PC-3 (cell line): ENCODE results near the gene PPHLN1. TPM values are rescaled to one million over a fixed set of nuclear protein-coding genes. Genes with fewer than 3 reads are reported as not detected.
A peak's percentile ranks its signal among the peaks of the same experiment; 100 is the strongest.

Experiments used
- ATAC-seq: fragments of 200-7000 bp; cut with Tn5 transposase; 2 replicates; pipeline ENCODE4 v1.9.1; 2020; ENCODE audit warnings: mild to moderate bottlenecking, moderate library complexity
- BruUV-seq: library from RNA; stranded (reverse); fragments of 400-500 nt; replicated peaks from 2 replicates; lab custom pipeline; 2021; lab: Mats Ljungman, UMichigan
- CTCF ChIA-PET: fragments of 300-600 bp; sonication (Branson Sonifier 250); formaldehyde crosslinking; loops from one replicate; lab custom pipeline; 2022; ENCODE audit warnings: antibody characterized with exemption; lab: Charles Lee
- POLR2A ChIA-PET: fragments of 300-600 bp; sonication (Branson Sonifier 250); formaldehyde crosslinking; loops from one replicate; lab custom pipeline; 2022; ENCODE audit warnings: antibody characterized with exemption; ENCODE audit not compliant: unreplicated experiment; lab: Charles Lee
- DNase-seq: peaks from one replicate; pipeline ENCODE4 v3.0.0-alpha.2; 2015
- H2AFZ ChIP-seq: fragments of 300-600 bp; sonication (generic); 2 replicates; pipeline ENCODE4 v1.6.0; 2016; ENCODE audit warnings: antibody characterized with exemption, low read length
- H3F3A ChIP-seq: fragments of 300-600 bp; sonication (generic); one replicate; pipeline ENCODE4 v1.6.0; 2017; ENCODE audit warnings: antibody characterized with exemption, low read length, control low read depth, mild to moderate bottlenecking; ENCODE audit not compliant: unreplicated experiment
- H3K27ac ChIP-seq: fragments of 300-600 bp; sonication (generic); 2 replicates; pipeline ENCODE4 v1.5.1; 2016; ENCODE audit warnings: mild to moderate bottlenecking, low read length
- H3K27me3 ChIP-seq: fragments of 300-600 bp; sonication (generic); 2 replicates; pipeline ENCODE4 v1.6.1; 2016; ENCODE audit warnings: low read length, mixed read lengths
- H3K36me3 ChIP-seq: fragments of 300-600 bp; sonication (generic); 2 replicates; pipeline ENCODE4 v1.6.1; 2016; ENCODE audit warnings: low read depth, mixed run types, low read length, mixed read lengths
- H3K4me1 ChIP-seq: fragments of 300-600 bp; sonication (generic); 2 replicates; pipeline ENCODE4 v1.5.1; 2016; ENCODE audit warnings: low read length; ENCODE audit not compliant: insufficient read depth
- H3K4me2 ChIP-seq: fragments of 300-600 bp; sonication (generic); 2 replicates; pipeline ENCODE4 v1.6.0; 2016; ENCODE audit warnings: low read length
- H3K4me3 ChIP-seq: fragments of 300-600 bp; sonication (generic); 2 replicates; pipeline ENCODE4 v1.5.1; 2016; ENCODE audit warnings: mild to moderate bottlenecking, low read length, mixed read lengths
- H3K79me2 ChIP-seq: fragments of 300-600 bp; sonication (generic); 2 replicates; pipeline ENCODE4 v1.6.1; 2017; ENCODE audit warnings: low read length, mixed read lengths
- H3K9ac ChIP-seq: fragments of 300-600 bp; sonication (generic); 2 replicates; pipeline ENCODE4 v1.6.0; 2016; ENCODE audit warnings: mild to moderate bottlenecking, low read length
- H3K9me2 ChIP-seq: fragments of 300-600 bp; sonication (generic); replicated peaks from 2 replicates; pipeline ENCODE4 v1.6.1; 2016; ENCODE audit warnings: mixed run types, low read length, mixed read lengths
- H3K9me3 ChIP-seq: fragments of 300-600 bp; sonication (generic); 2 replicates; pipeline ENCODE4 v1.6.1; 2016; ENCODE audit warnings: low read length, mixed read lengths
- H4K20me1 ChIP-seq: fragments of 300-600 bp; sonication (generic); 2 replicates; pipeline ENCODE4 v1.6.1; 2016; ENCODE audit warnings: low read length, mixed read lengths
- EZH2 ChIP-seq: fragments of 300-600 bp; sonication (generic); IDR thresholded peaks from one replicate; pipeline ENCODE4 v1.6.1; 2017; ENCODE audit warnings: antibody characterized with exemption, mild to moderate bottlenecking, low read length; ENCODE audit not compliant: unreplicated experiment
- EZH2phosphoT487 ChIP-seq: fragments of 300-600 bp; sonication (generic); IDR thresholded peaks from 2 replicates; pipeline ENCODE4 v1.6.1; 2018; ENCODE audit warnings: mild to moderate bottlenecking, antibody characterized with exemption, low read length, borderline replicate concordance
- intact Hi-C: fragments of 100-400 bp; cut with micrococcal nuclease; formaldehyde crosslinking; loops from 2 replicates; pipeline ENCODE4 v1.9.0; 2023
- total RNA-seq: library from RNA; depleted of rRNA; stranded (reverse); fragments of >200 nt; gene quantifications from 2 replicates; pipeline ENCODE4 v1.2.3, GENCODE V29; 2014
- TF ChIP-seq, protein P1 (sequence below): fragments of 300-600 bp; sonication (generic); conservative IDR thresholded peaks from 2 replicates; pipeline ENCODE4 v1.5.1; 2017; ENCODE audit warnings: antibody characterized with exemption, low read depth, mild to moderate bottlenecking, low read length

The PPHLN1 gene
- total RNA-seq, 1 experiment from 2014 or later = 82.0 TPM

DNA sequence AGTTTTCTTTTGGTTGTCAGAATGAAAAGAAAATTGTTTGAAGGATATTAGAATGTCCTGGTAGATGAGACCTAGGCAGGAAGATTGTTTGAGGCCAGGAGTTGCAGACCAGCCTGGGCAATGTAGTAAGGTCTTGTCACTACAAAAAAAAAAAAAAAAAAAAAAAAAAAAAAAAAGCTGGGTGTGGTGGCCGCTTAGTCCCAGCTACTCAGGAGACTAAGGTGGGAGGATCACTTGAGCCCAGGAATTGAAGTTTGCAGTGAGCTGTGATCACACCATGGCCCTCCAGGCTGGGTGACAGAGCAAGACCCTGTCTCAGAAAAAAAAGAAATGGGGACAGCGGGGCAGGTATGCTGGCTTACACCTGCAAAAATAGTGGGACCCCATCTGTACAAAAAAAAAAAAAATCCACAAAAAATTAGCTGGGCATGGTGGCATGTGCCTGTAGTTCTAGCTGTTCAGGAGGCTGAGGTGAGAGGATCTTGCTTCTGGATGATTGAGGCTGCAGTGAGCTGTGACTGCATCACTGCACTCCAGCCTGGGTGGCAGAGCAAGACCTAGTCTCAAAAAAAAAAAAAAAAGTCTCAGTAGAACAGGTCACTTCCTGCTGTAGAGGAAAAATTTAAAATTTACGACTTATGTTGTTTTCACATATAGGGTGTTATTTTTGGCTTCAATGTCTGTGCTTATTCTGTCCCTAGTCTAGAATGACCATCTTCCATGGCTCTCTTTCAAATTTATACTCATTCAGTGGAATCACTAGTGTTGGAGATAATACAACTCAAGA is 70.7 kb downstream of the PPHLN1 start:
- ATAC-seq = peak; percentile 22; the same call in 1 of the 2 replicates

DNA sequence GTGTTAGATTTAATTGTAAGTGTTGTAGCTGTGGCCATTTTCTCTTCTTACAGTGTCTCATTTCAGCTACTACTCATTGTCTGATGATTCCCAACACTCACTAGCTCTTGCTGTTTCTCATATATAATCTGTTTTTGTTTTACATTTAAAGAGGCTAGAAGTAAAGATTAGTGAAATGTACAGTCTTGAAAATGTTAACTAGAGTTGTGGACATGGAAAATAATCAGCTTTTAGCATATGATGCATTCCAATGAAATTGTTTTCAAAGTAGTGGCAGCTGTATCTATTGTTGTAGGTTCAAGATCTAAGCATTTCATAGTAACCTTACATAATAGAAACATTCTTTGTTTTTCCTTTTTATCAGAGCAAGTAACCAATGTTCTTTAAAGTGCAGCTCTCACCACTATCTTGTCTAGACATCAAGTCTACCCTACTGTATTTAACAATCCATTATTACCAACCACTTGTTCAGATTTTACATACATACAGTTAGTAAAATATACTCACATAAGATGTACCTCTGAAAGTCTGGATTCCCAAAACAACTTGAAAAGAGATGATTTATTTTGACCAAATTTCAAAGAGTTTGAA is 76.9 kb downstream of the PPHLN1 start:
- Histone ChIP-seq H3K36me3 (peaks cover 20% of the 10 kb centered on the region), H3K9me3 (no peaks in the 10 kb centered on the region), H2AFZ (no peak overlapping the region), H3K27ac (no peak overlapping the region), H3K4me2 (no peak overlapping the region), H3K27me3 (no peaks in the 10 kb centered on the region), H3K79me2 (no peaks in the 10 kb centered on the region), H4K20me1 (no peaks in the 10 kb centered on the region), H3K4me3 (no peak overlapping the region), H3K9me2 (no peaks in the 10 kb centered on the region), H3F3A (no peaks in the 10 kb centered on the region), H3K9ac (no peak overlapping the region), H3K4me1 (no peaks in the 10 kb centered on the region)
- DNase-seq (no peak), ATAC-seq (no peak)
- TF ChIP-seq EZH2 (no peak), EZH2phosphoT487 (no peak)
- TF ChIP-seq, protein P1, sequence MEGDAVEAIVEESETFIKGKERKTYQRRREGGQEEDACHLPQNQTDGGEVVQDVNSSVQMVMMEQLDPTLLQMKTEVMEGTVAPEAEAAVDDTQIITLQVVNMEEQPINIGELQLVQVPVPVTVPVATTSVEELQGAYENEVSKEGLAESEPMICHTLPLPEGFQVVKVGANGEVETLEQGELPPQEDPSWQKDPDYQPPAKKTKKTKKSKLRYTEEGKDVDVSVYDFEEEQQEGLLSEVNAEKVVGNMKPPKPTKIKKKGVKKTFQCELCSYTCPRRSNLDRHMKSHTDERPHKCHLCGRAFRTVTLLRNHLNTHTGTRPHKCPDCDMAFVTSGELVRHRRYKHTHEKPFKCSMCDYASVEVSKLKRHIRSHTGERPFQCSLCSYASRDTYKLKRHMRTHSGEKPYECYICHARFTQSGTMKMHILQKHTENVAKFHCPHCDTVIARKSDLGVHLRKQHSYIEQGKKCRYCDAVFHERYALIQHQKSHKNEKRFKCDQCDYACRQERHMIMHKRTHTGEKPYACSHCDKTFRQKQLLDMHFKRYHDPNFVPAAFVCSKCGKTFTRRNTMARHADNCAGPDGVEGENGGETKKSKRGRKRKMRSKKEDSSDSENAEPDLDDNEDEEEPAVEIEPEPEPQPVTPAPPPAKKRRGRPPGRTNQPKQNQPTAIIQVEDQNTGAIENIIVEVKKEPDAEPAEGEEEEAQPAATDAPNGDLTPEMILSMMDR = no peak
- BruUV-seq = no TSS peak
- POLR2A ChIA-PET = no interaction called here
- intact Hi-C loops = no loop called here
- CTCF ChIA-PET = no interaction called here

More for the DNA sequence above, 70.7 kb downstream of the PPHLN1 start:
- H3K9ac ChIP-seq = no peak overlapping the region
- POLR2A ChIA-PET = interaction anchor here (0.6 kb wide), 1 partner anchor 151 kb away, joined by 5 read pairs; no protein-coding TSS in a partner anchor
- H3K27me3 ChIP-seq = no peaks in the 10 kb centered on the region
- no peak for DNase-seq
- no peak overlapping the region for H2AFZ ChIP-seq
- no peak overlapping the region for H3K4me3 ChIP-seq
- H3K9me3 ChIP-seq = no peaks in the 10 kb centered on the region
- H3K4me2 ChIP-seq = no peak overlapping the region
- TF ChIP-seq, protein P1 = no peak
- TF ChIP-seq EZH2phosphoT487 (no peak), EZH2 (no peak)
- no TSS peak for BruUV-seq
- intact Hi-C loops = no loop called here
- H3F3A ChIP-seq = no peaks in the 10 kb centered on the region
- no peaks in the 10 kb centered on the region for H3K4me1 ChIP-seq
- H3K27ac ChIP-seq = no peak overlapping the region
- H3K9me2 ChIP-seq = no peaks in the 10 kb centered on the region
- CTCF ChIA-PET = interaction anchor here (0.6 kb wide), 2 partner anchors 9 to 165 kb away, joined by 5 to 11 read pairs; no protein-coding TSS in a partner anchor
- H3K36me3 ChIP-seq = peaks cover 20% of the 10 kb centered on the region
- H4K20me1 ChIP-seq = no peaks in the 10 kb centered on the region
- no peaks in the 10 kb centered on the region for H3K79me2 ChIP-seq
